Measurements from ENCODE around the gene SLC39A9. TPM values are rescaled to one million over a fixed set of nuclear protein-coding genes. Genes with fewer than 3 reads are reported as not detected.

The SLC39A9 gene
- total RNA-seq, 1 experiment from 2014 or later, result 44.1 TPM

GRCh38 chr14:69353168-69353567 lies 45.3 kb upstream of the SLC39A9 start (continued):
- TF ChIP-seq HMGXB4 (CRISPR knock-in tag; IDR thresholded peaks at IDR 0.05), result no peak

GRCh38 chr14:69354383-69355153 lies 43.9 kb upstream of the SLC39A9 start:
- ATAC-seq (no peak), DNase-seq (ENCODE audit: low spot score) (no peak)
- TF ChIP-seq TP53 (CRISPR knock-in tag; IDR thresholded peaks at IDR 0.05) (no peak), TCF7 (CRISPR knock-in tag; IDR thresholded peaks at IDR 0.05; ENCODE audit: low read depth) (no peak), TEAD4 (CRISPR knock-in tag; IDR thresholded peaks at IDR 0.05) (no peak), GABPB1 (CRISPR knock-in tag; IDR thresholded peaks at IDR 0.05) (no peak), ZNF512 (CRISPR knock-in tag; IDR thresholded peaks at IDR 0.05; ENCODE audit: borderline replicate concordance) (no peak), USF1 (CRISPR knock-in tag; IDR thresholded peaks at IDR 0.05) (no peak), HMGXB4 (CRISPR knock-in tag; IDR thresholded peaks at IDR 0.05) (no peak), ZNF396 (CRISPR knock-in tag; IDR thresholded peaks at IDR 0.05; ENCODE audit: borderline replicate concordance) (no peak), NFATC4 (CRISPR knock-in tag; IDR thresholded peaks at IDR 0.05) (no peak), ZNF671 (CRISPR knock-in tag; IDR thresholded peaks at IDR 0.05) (no peak), ERG (CRISPR knock-in tag; IDR thresholded peaks at IDR 0.05) (no peak), ZNF121 (CRISPR knock-in tag; IDR thresholded peaks at IDR 0.05) (no peak), AR (CRISPR knock-in tag; IDR thresholded peaks at IDR 0.05) (no peak), E2F5 (CRISPR knock-in tag; IDR thresholded peaks at IDR 0.05) (no peak), SP1 (CRISPR knock-in tag; conservative IDR thresholded peaks at IDR 0.05) (no peak), NR3C1 (CRISPR knock-in tag; conservative IDR thresholded peaks at IDR 0.05; ENCODE audit: low read depth) (no peak), ZBTB21 (CRISPR knock-in tag; IDR thresholded peaks at IDR 0.05; ENCODE audit: borderline replicate concordance) (no peak), CREB1 (CRISPR knock-in tag; IDR thresholded peaks at IDR 0.05) (no peak)
- Mint-ChIP-seq H3K27me3 (ENCODE audit: low read depth) (no peaks in the 10 kb centered on the region), H3K27ac (no peak overlapping the region; the same call in 1 of the 2 replicates), H3K36me3 (no peaks in the 10 kb centered on the region), H3K4me3 (no peak overlapping the region), H3K9me3 (no peaks in the 10 kb centered on the region), H3K4me1 (peaks cover 16% of the 10 kb centered on the region)
- POLR2A ChIA-PET, result no interaction called here
- CTCF ChIA-PET, result interaction anchor here (0.9 to 1.2 kb wide), 2 partner anchors 8 to 67 kb away, joined by 3 to 4 read pairs; no protein-coding TSS in a partner anchor
